HepG2 (cell line): ENCODE results near the gene ZC2HC1B.

Experiments
- CTCF ChIP-seq: sonication (generic); formaldehyde crosslinking; IDR thresholded peaks from 2 replicates; pipeline ENCODE4 v1.5.0; 2020; ENCODE audit warnings: mild to moderate bottlenecking, missing genetic modification reagents, moderate library complexity
- GABPA ChIP-seq, 2 experiments: IDR thresholded peaks; 2 replicates each; pipeline ENCODE4 v1.6.1; 2011 to 2016; ENCODE audit warnings: low read depth in 2 of 2, low read length in 1 of 2, missing biosample characterization in 1 of 2, missing genetic modification characterization in 1 of 2
- IRF2 ChIP-seq: IDR thresholded peaks from 2 replicates; pipeline ENCODE4 v1.6.1; 2018; ENCODE audit warnings: missing genetic modification reagents, missing compliant biosample characterization
- POLR2A ChIP-seq, 2 experiments: IDR thresholded peaks; 2 replicates each; pipeline ENCODE4 v1.6.1; 2011; ENCODE audit warnings: low read depth in 2 of 2, low read length in 2 of 2, mild to moderate bottlenecking in 1 of 2, moderate library complexity in 1 of 2; ENCODE audit not compliant: insufficient read depth in 1 of 2
- SMC3 ChIP-seq: IDR thresholded peaks from 2 replicates; pipeline ENCODE4 v1.6.1; 2011; ENCODE audit warnings: low read length, improper control_type of control experiment
- ZNF569 ChIP-seq: sonication (generic); formaldehyde crosslinking; IDR thresholded peaks from 2 replicates; pipeline ENCODE4 v1.5.0; 2020; ENCODE audit warnings: mild to moderate bottlenecking, missing genetic modification reagents, moderate library complexity, borderline replicate concordance
- TF ChIP-seq, protein P1 (sequence below): sonication (generic); formaldehyde crosslinking; IDR thresholded peaks from 2 replicates; pipeline ENCODE4 v1.8.1; 2023; ENCODE audit warnings: missing genetic modification reagents, inconsistent platforms, borderline replicate concordance

DNA sequence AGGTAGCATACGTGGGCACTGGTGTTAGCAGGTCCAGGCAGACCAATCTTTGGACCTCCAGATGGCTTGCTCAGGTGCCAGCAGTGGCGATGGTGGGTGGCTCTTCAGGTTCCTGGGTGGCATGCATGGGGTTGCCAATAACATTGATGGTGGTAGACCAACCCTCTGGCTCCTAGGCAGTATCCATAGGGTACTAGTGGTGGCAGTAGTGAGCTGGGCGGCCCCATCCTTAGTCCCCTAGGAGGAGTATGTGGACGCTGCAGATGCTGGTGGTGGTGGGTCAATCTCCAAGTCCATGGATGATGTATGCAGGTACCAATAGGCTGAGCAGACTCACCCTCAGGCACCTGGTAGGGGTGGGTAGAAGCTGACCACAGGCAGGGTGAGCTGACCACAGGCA is 70.6 kb downstream of the ZC2HC1B start:
- TF ChIP-seq CTCF (CRISPR knock-in tag): no peak
- TF ChIP-seq POLR2A (IDR thresholded peaks at IDR 0.05; ENCODE audit: insufficient read depth in 1 of 2, low read depth in 2 of 2, low read length in 2 of 2): no peak
- TF ChIP-seq GABPA (IDR thresholded peaks at IDR 0.05; ENCODE audit: low read depth, low read length): no peak
- TF ChIP-seq GABPA (CRISPR knock-in tag; IDR thresholded peaks at IDR 0.05; ENCODE audit: low read depth): no peak
- TF ChIP-seq SMC3: no peak
- no peak for TF ChIP-seq IRF2
- no peak for TF ChIP-seq ZNF569 (CRISPR knock-in tag)
- TF ChIP-seq, protein P1, sequence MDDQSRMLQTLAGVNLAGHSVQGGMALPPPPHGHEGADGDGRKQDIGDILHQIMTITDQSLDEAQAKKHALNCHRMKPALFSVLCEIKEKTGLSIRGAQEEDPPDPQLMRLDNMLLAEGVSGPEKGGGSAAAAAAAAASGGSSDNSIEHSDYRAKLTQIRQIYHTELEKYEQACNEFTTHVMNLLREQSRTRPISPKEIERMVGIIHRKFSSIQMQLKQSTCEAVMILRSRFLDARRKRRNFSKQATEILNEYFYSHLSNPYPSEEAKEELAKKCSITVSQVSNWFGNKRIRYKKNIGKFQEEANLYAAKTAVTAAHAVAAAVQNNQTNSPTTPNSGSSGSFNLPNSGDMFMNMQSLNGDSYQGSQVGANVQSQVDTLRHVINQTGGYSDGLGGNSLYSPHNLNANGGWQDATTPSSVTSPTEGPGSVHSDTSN: no peak
